Hindlimb muscle (tissue), 1 donor: ENCODE results near the gene ARHGAP15. TPM values are rescaled to one million over a fixed set of nuclear protein-coding genes. Genes with fewer than 3 reads are reported as not detected.
A peak's percentile ranks its signal among the peaks of the same experiment; 100 is the strongest.
"Not testable (repeated sequence)": the region's sequence is repeated elsewhere in the genome, so short reads cannot be mapped to it uniquely, and the experiment has no call there.

Experiments used
- DNase-seq: peaks from one replicate; pipeline ENCODE4 v3.0.0-alpha.2; 2013
- polyA plus RNA-seq: library from polyadenylated mRNA; unstranded; fragments of 120-200 nt; gene quantifications from one replicate; pipeline ENCODE4 v1.2.1, GENCODE V29; 2013; ENCODE audit not compliant: insufficient read length

ARHGAP15 gene
- 7.3 TPM for polyA plus RNA-seq

GRCh38 chr2:143128681-143129580 lies at the start of gene ARHGAP15:
Gene ARHGAP15, plus strand, starts transcription at chr2:143129419.
- DNase-seq = peak; percentile 4

GRCh38 chr2:143081616-143082015 lies 47.6 kb upstream of the ARHGAP15 start:
- no peak for DNase-seq

DNA sequence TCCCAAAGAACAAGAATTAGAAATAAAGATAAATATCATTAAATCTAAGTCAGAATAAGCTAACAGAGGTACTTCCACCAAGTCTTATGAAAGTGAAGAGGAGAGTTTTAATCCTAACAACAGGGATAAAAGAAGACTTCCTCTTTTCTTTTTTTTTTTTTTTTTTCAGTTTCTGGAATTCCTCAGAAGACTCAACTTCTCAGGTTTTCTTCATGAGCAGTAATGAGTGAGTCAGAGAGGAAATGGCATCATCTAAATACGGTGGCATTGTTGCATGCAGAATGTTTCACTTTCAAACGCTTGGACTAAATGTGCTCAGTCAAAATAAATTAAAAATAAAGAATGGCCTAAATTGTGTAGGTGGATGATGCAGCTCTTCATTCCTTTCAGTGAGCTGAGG lies 45.6 kb upstream of the ARHGAP15 start:
- no peak for DNase-seq

GRCh38 chr2:143084462-143084861 lies 44.8 kb upstream of the ARHGAP15 start:
- no peak for DNase-seq

GRCh38 chr2:143085125-143085784 lies 44.0 kb upstream of the ARHGAP15 start:
- no peak for DNase-seq

DNA sequence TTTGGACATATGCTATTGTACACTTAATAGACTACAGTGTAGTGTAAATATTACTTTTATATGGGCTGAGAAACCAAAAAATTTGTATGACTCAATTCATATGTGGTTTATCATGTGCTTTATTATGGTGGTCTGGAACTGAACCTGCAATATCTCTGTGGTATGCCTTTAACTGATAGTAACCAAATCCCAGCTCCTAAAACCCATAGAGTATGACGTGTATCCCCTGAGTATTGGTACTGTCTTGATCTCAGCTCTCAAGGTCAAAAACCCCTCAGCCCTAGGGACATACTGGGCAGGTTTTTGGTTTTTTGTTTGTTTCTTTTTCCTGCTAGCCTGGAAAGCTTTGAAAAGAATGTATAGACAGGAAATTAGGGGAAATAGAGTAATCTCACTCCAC lies 42.2 kb upstream of the ARHGAP15 start:
- no peak for DNase-seq

DNA sequence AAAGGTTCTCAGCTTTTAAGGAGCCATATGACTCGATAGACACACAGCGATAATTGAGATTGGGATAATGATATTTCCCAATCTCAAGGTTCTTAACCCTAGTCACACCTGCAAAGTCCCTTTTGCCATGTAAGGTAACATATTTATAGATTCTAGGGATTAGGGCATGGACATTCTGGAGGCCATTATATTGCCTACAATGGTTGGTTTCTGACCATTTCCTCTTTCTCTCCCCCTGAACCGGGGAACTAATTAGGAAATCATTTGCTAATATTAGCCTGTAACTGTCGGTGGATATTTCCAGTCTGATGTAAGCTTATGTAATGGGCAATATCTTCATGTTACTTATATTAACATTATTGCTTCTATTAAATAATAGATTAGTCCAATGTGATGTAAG lies 40.8 kb upstream of the ARHGAP15 start:
- no peak for DNase-seq

GRCh38 chr2:143089520-143089919 lies 39.7 kb upstream of the ARHGAP15 start:
- DNase-seq = not testable (repeated sequence)

GRCh38 chr2:143110758-143111428 lies 18.3 kb upstream of the ARHGAP15 start:
- DNase-seq = peak; percentile 53

DNA sequence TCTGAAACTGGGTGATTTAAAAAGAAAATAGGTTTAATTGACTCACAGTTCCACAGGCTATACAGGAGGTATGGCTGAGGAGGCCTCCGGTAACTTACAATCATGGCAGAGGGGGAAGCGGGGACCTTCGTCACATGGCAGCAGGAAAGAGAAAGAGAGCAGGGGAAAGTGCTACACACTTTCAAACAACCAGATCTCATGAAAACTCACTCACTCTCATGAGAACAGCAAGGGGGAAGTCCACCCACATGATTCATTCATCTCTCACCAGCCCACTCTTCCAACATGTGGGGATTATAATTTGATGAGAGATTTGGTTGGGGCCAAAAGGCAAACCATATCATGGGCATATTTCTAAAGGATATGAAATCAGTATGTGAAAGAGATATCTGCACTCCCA lies 12.0 kb upstream of the ARHGAP15 start:
- DNase-seq = no peak

DNA sequence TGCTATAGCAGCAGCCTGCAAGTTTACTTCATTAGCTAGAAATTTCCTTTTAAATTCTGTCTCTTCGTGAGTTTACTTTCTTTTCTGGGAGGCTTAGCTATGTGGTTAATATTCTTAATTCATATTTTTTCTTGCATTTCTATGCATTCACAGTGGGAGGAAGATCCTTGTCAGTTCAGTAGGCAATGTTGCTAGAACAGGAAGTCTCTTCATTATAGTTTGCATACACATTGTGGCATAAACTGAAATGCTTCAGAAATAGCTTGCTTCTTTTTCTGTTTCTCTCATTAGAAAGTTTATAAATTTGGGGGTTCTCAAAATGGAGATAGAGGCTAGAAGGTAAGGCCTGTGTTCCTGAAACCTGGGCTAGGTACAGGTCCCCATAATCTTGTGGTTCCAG lies 8.1 kb upstream of the ARHGAP15 start:
- DNase-seq = no peak

- DNase-seq = no peak
These were observed 7.3 kb upstream of the ARHGAP15 start for GRCh38 chr2:143121957-143122356.

GRCh38 chr2:143123911-143124310 lies 5.3 kb upstream of the ARHGAP15 start:
- DNase-seq = no peak

- DNase-seq = no peak
These were observed 4.8 kb upstream of the ARHGAP15 start for GRCh38 chr2:143124445-143124844.

GRCh38 chr2:143125717-143126116 lies 3.5 kb upstream of the ARHGAP15 start:
- DNase-seq = no peak

GRCh38 chr2:143132355-143132754 lies 3.1 kb downstream of the ARHGAP15 start:
- DNase-seq = no peak

- DNase-seq = no peak
These were observed 4.6 kb downstream of the ARHGAP15 start for GRCh38 chr2:143133783-143134182.

DNA sequence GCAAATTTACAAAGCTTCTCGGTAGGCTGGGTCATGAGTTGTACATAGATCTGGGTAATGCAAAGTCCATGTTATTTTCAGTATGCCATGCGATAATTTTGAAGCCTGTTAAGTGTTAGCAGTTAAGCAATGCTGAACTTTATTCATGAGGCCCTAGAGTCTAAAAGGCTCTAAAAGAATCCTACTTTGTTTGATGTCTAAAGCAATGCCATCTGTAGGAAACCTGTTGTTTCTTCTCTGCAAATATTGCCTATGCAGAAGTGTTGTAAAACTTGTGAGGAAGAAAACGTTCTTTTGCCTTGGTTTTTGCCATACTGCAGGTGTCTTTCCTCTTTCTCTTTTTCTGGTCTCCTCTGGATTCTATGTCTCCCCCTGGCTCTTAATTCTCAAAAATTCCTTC lies 9.1 kb downstream of the ARHGAP15 start:
- DNase-seq = no peak

DNA sequence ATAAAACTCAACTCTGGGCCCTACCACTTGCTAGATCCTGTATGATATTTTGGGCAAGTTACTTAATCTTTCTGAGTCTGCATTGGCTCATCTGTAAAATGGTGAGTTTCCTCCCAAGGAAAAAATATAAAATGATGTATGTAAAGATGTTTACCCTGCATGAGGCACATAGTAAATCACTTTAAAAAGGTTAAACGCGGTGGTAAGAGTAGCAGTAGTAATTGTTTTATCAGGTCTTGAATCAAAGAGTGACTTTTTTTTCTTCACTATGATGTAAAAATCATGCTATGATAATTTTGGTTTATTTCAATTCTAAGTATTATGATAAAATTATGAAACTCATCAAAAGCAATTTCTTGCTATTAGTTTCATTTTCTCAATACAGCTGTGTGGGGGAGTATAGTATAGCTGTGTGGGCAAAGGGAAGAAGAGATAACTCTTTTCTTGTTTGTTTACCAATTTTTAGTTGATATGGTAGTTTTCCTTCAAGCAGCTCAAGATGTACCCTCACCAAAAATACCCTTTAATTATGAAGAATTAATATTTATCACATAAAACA lies 10.7 kb downstream of the ARHGAP15 start:
- DNase-seq = no peak

DNA sequence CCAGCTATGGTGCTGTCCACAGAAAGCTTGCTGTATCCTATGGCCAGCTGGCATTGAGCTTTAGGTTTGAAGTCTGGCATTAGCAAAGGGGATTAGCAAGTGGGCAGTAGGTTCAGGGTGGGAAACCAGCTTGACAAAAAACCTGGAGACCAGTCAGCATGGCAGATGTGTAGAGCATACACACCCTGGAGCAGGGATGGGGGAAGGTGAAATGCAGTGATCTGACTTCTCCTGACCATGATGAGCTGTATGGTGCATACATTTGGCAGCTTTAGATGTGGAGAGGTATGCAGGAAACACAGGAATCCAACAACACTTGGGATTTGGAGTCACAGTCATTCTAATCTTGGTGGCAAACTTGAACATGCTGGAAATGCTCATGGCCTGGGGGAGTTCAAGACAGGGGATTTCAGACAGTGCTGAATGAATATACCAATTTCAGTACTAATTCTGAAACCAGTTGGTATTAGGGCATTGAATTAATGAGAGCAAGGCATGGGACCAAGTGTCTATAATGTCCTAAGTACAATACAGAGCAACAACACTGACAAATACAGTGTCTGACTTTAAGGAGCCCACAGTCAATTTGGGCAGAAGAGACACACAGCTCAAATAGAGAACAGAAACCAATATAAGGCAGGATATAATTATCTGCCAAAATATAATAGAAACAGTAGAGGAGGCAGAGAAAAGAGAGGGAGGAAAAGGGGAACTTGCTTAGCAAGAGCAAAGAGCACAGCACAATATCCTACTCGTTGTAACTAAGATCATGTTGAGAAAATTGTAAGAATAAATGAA lies 11.8 kb downstream of the ARHGAP15 start:
- DNase-seq = no peak

GRCh38 chr2:143142598-143142997 lies 13.4 kb downstream of the ARHGAP15 start:
- no peak for DNase-seq

DNA sequence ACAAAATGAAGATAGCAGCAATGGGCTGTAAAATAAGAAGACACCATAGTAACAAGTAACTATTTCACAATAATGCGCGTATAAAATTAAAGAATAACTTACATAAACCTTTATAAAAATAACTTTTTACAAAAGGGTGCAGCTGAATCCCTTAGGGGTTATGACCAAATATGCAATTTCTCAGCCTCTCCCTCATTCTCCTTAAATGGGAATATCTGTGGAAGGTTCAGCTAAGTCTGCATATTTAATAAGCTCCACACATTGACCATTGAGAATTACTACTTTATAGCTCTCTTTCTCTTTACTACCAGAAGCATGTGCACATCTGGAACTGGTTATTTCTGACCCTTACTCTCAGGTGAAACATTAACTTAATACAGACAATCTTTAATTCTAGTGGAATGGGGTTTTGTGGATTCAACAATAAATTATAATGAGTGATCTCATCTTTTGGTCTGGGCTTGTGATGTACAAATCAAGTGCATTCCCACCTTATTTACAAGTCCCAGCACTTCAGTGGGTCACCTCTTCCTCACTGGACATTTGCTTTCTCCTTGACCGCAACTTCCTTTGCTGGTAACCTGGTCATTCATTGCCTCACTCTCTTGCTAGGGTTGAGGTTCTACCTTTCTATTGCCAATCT lies 15.7 kb downstream of the ARHGAP15 start:
- DNase-seq = no peak
